ENCODE results near the gene MIOX. TPM values are rescaled to one million over a fixed set of nuclear protein-coding genes. Genes with fewer than 3 reads are reported as not detected.

MIOX gene
- 0.69 and 0.98 TPM in 2 replicates for total RNA-seq
- long read RNA-seq = 0 reads

GRCh38 chr22:50486561-50487289, at the start of gene MIOX:
MIOX (plus strand) TSS chr22:50486859; CDS start chr22:50486898, 39 bp downstream.
- no peak for TF ChIP-seq CTCF (IDR thresholded peaks at IDR 0.05; ENCODE audit: unreplicated experiment)
- no peaks in the 10 kb centered on the region for H3K4me1 Mint-ChIP-seq (ENCODE audit: low read depth)
- H3K9me3 Mint-ChIP-seq (ENCODE audit: low read depth) = no peaks in the 10 kb centered on the region
- peak within 1 kb of the TSS; percentile 69 for H3K27ac Mint-ChIP-seq
- no peaks in the 10 kb centered on the region for H3K36me3 Mint-ChIP-seq (ENCODE audit: insufficient read depth)
- H3K27me3 Mint-ChIP-seq = peaks cover 30% of the 10 kb centered on the region
- DNase-seq (ENCODE audit: low spot score, unreplicated experiment) = no peak
- H3K4me3 Mint-ChIP-seq (ENCODE audit: low read depth) = no peak within 1 kb of the TSS

DNA sequence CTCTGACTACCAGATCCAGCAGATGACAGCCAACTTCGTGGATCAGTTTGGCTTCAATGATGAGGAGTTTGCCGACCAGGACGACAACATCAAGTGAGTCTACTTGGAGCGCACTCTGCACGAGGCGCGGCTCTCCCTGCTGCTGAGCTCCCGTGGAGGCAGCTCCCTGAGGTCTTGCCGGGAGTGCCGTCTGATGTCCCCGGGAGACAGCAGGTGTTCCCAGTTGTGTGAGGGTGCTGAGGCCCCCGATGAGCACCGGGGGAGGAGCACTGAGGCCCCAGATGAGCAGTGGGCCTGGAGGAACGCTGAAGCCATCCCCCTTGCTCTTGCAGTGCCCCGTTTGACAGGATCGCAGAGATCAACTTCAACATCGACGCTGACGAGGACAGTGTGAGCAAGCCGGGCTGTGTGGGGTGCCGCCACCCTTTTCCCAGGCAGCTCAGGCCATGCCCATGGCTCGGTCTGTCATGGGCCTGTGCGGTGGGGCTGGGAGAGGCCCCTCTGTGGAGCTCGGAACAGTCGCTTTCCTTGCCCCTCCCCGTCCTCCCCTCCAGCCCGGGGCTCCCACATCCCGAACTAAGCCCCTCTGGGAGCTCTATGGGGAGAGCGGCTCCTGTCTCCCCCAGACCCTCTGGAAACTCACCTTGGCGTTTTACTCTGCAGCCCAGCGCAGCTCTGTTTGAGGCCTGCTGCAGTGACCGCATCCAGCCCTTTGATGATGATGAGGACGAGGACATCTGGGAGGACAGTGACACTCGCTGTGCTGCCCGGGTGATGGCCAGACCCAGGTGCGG, 49.0 kb upstream of the MIOX start:
- TF ChIP-seq CTCF (IDR thresholded peaks at IDR 0.05; ENCODE audit: unreplicated experiment) = no peak
- H3K36me3 Mint-ChIP-seq (ENCODE audit: insufficient read depth) = peaks cover 5% of the 10 kb centered on the region
- no peaks in the 10 kb centered on the region for H3K9me3 Mint-ChIP-seq (ENCODE audit: low read depth)
- no peaks in the 10 kb centered on the region for H3K27me3 Mint-ChIP-seq
- no peak overlapping the region for H3K4me3 Mint-ChIP-seq (ENCODE audit: low read depth)
- H3K27ac Mint-ChIP-seq = no peak overlapping the region
- no peaks in the 10 kb centered on the region for H3K4me1 Mint-ChIP-seq (ENCODE audit: low read depth)
- DNase-seq (ENCODE audit: low spot score, unreplicated experiment) = no peak

- Mint-ChIP-seq H3K27ac (no peak overlapping the region), H3K4me3 (ENCODE audit: low read depth) (no peak overlapping the region)
Observed at GRCh38 chr22:50438305-50439275, 48.1 kb upstream of the MIOX start.

GRCh38 chr22:50439314-50439870, 47.3 kb upstream of the MIOX start:
- DNase-seq (ENCODE audit: low spot score, unreplicated experiment) = no peak
- TF ChIP-seq CTCF (IDR thresholded peaks at IDR 0.05; ENCODE audit: unreplicated experiment) = no peak
- H3K9me3 Mint-ChIP-seq (ENCODE audit: low read depth) = no peaks in the 10 kb centered on the region
- no peaks in the 10 kb centered on the region for H3K27me3 Mint-ChIP-seq
- H3K4me1 Mint-ChIP-seq (ENCODE audit: low read depth) = no peaks in the 10 kb centered on the region
- H3K4me3 Mint-ChIP-seq (ENCODE audit: low read depth) = no peak overlapping the region
- H3K27ac Mint-ChIP-seq = no peak overlapping the region
- H3K36me3 Mint-ChIP-seq (ENCODE audit: insufficient read depth) = peaks cover 5% of the 10 kb centered on the region

More at GRCh38 chr22:50438305-50439275, 48.1 kb upstream of the MIOX start:
- no peak for TF ChIP-seq CTCF (IDR thresholded peaks at IDR 0.05; ENCODE audit: unreplicated experiment)
- Mint-ChIP-seq H3K9me3 (ENCODE audit: low read depth) (no peaks in the 10 kb centered on the region), H3K36me3 (ENCODE audit: insufficient read depth) (peaks cover 5% of the 10 kb centered on the region), H3K4me1 (ENCODE audit: low read depth) (no peaks in the 10 kb centered on the region), H3K27me3 (no peaks in the 10 kb centered on the region)
- DNase-seq (ENCODE audit: low spot score, unreplicated experiment) = no peak
